ENCODE data around the gene GPAT3. TPM values are rescaled to one million over a fixed set of nuclear protein-coding genes. Genes with fewer than 3 reads are reported as not detected.
A peak's percentile ranks its signal among the peaks of the same experiment; 100 is the strongest.

The GPAT3 gene
- total RNA-seq, 1 experiment from 2014 or later, result 0.30 TPM

- H3K27me3 Mint-ChIP-seq (ENCODE audit: insufficient read depth, unreplicated experiment), result peaks cover 21% of the 10 kb centered on the region
- BruUV-seq (replicated peaks), result no TSS peak
- POLR2A ChIA-PET, result no interaction called here
- CTCF ChIA-PET, result interaction anchor here (0.8 to 1.3 kb wide), 2 partner anchors 127 to 145 kb away, joined by 3 to 4 read pairs; no protein-coding TSS in a partner anchor
- no peaks in the 10 kb centered on the region for H3K4me1 Mint-ChIP-seq (ENCODE audit: insufficient read depth, unreplicated experiment)
- H3K27ac Mint-ChIP-seq (ENCODE audit: low read depth, unreplicated experiment), result no peak overlapping the region
- no peak for TF ChIP-seq CTCF (IDR thresholded peaks at IDR 0.05; ENCODE audit: unreplicated experiment)
- no peaks in the 10 kb centered on the region for H3K36me3 Mint-ChIP-seq (ENCODE audit: insufficient read depth, unreplicated experiment)
- H3K4me3 Mint-ChIP-seq (ENCODE audit: unreplicated experiment), result no peak overlapping the region
- no peaks in the 10 kb centered on the region for H3K9me3 Mint-ChIP-seq (ENCODE audit: unreplicated experiment)
- DNase-seq (ENCODE audit: unreplicated experiment), result no peak
- intact Hi-C loops (cut with micrococcal nuclease), result no loop called here
These were observed 101.0 kb downstream of the GPAT3 start for GRCh38 chr4:83636930-83637329.

- Mint-ChIP-seq H3K9me3 (ENCODE audit: unreplicated experiment) (no peaks in the 10 kb centered on the region), H3K36me3 (ENCODE audit: insufficient read depth, unreplicated experiment) (no peaks in the 10 kb centered on the region), H3K27me3 (ENCODE audit: insufficient read depth, unreplicated experiment) (peaks cover 39% of the 10 kb centered on the region), H3K4me1 (ENCODE audit: insufficient read depth, unreplicated experiment) (peaks cover 5% of the 10 kb centered on the region), H3K27ac (ENCODE audit: low read depth, unreplicated experiment) (no peak overlapping the region), H3K4me3 (ENCODE audit: unreplicated experiment) (no peak overlapping the region)
- POLR2A ChIA-PET, result no interaction called here
- intact Hi-C loops (cut with micrococcal nuclease), result loop anchor here (1.0 to 10.0 kb wide), 6 partner anchors 131 to 1335 kb away; partner anchors contain the start of gene COQ2
- peak; percentile 83 for DNase-seq (ENCODE audit: unreplicated experiment)
- BruUV-seq (replicated peaks), result no TSS peak
- TF ChIP-seq CTCF (IDR thresholded peaks at IDR 0.05; ENCODE audit: unreplicated experiment), result peak; percentile 85
- CTCF ChIA-PET, result interaction anchor here (0.6 to 7.1 kb wide), 21 partner anchors 9 to 904 kb away, joined by 3 to 49 read pairs (median 3); no protein-coding TSS in a partner anchor
These were observed 104.1 kb downstream of the GPAT3 start for GRCh38 chr4:83639849-83640493.

- intact Hi-C loops (cut with micrococcal nuclease), result loop anchor here (5.0 to 10.0 kb wide), 2 partner anchors 614 to 1332 kb away; no protein-coding TSS in a partner anchor
- no peak for TF ChIP-seq CTCF (IDR thresholded peaks at IDR 0.05; ENCODE audit: unreplicated experiment)
- Mint-ChIP-seq H3K27me3 (ENCODE audit: insufficient read depth, unreplicated experiment) (peaks cover 58% of the 10 kb centered on the region), H3K27ac (ENCODE audit: low read depth, unreplicated experiment) (no peak overlapping the region), H3K9me3 (ENCODE audit: unreplicated experiment) (no peaks in the 10 kb centered on the region), H3K4me1 (ENCODE audit: insufficient read depth, unreplicated experiment) (peaks cover 6% of the 10 kb centered on the region), H3K36me3 (ENCODE audit: insufficient read depth, unreplicated experiment) (no peaks in the 10 kb centered on the region), H3K4me3 (ENCODE audit: unreplicated experiment) (no peak overlapping the region)
- no peak for DNase-seq (ENCODE audit: unreplicated experiment)
- CTCF ChIA-PET, result interaction anchor here (0.6 to 7.1 kb wide), 13 partner anchors 9 to 862 kb away, joined by 3 to 66 read pairs (median 4); no protein-coding TSS in a partner anchor
- POLR2A ChIA-PET, result interaction anchor here (0.6 kb wide), 1 partner anchor 143 kb away, joined by 4 read pairs; no protein-coding TSS in a partner anchor
- no TSS peak for BruUV-seq (replicated peaks)
These were observed 107.1 kb downstream of the GPAT3 start for GRCh38 chr4:83643036-83643435.

GRCh38 chr4:83644677-83645659 is 109.1 kb downstream of the GPAT3 start:
- no TSS peak for BruUV-seq (replicated peaks)
- TF ChIP-seq CTCF (IDR thresholded peaks at IDR 0.05; ENCODE audit: unreplicated experiment), result peak; percentile 89
- Mint-ChIP-seq H3K27ac (ENCODE audit: low read depth, unreplicated experiment) (no peak overlapping the region), H3K4me1 (ENCODE audit: insufficient read depth, unreplicated experiment) (peaks cover 6% of the 10 kb centered on the region), H3K4me3 (ENCODE audit: unreplicated experiment) (no peak overlapping the region), H3K36me3 (ENCODE audit: insufficient read depth, unreplicated experiment) (no peaks in the 10 kb centered on the region), H3K27me3 (ENCODE audit: insufficient read depth, unreplicated experiment) (peaks cover 56% of the 10 kb centered on the region), H3K9me3 (ENCODE audit: unreplicated experiment) (no peaks in the 10 kb centered on the region)
- CTCF ChIA-PET, result interaction anchor here (0.6 to 7.1 kb wide), 35 partner anchors 11 to 1831 kb away, joined by 3 to 66 read pairs (median 4); no protein-coding TSS in a partner anchor
- POLR2A ChIA-PET, result no interaction called here
- peak; percentile 78 for DNase-seq (ENCODE audit: unreplicated experiment)
- intact Hi-C loops (cut with micrococcal nuclease), result loop anchor here (1.0 to 10.0 kb wide), 4 partner anchors 316 to 1330 kb away; no protein-coding TSS in a partner anchor
